Epithelial cell of prostate (primary cell): ENCODE measurements around the gene ECM2.
A peak's percentile ranks its signal among the peaks of the same experiment; 100 is the strongest.
"Not testable (repeated sequence)": the region's sequence is repeated elsewhere in the genome, so short reads cannot be mapped to it uniquely, and the experiment has no call there.

ENCODE experiments used
- DNase-seq: peaks from one replicate; pipeline ENCODE4 v3.0.0-alpha.2; 2011; ENCODE audit warnings: low read depth, low spot score
- H3K27ac ChIP-seq: fragments of 450-650 bp; 2 replicates; pipeline ENCODE4 v1.5.1; 2017; ENCODE audit warnings: mild to moderate bottlenecking

Gene ECM2

GRCh38 chr9:92535940-92536850 lies at the start of gene ECM2:
ECM2 (minus strand) TSS chr9:92535990; CDS start chr9:92522866, 13,124 bp downstream.
- H3K27ac ChIP-seq = no peak within 1 kb of the TSS
- no peak for DNase-seq

DNA sequence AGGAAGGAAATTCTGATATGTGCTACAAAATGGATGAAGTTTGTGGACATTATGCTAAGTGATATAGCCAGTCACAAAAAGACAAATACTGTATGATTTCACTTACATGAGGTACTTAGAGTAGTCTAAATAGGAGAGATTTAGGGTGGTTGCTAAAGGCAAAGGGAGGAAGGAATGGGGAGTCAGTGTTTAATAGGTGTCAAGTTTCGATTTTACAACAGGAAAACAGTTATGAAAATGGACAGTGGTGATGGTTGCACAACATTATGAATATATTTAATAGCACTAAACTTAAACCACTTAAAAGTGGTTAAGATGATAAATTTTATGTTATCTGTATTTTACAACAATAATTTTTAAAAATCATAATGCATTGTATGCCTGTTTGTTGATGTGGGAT lies 40.4 kb upstream of the ECM2 start:
- no peak overlapping the region for H3K27ac ChIP-seq
- DNase-seq = no peak

DNA sequence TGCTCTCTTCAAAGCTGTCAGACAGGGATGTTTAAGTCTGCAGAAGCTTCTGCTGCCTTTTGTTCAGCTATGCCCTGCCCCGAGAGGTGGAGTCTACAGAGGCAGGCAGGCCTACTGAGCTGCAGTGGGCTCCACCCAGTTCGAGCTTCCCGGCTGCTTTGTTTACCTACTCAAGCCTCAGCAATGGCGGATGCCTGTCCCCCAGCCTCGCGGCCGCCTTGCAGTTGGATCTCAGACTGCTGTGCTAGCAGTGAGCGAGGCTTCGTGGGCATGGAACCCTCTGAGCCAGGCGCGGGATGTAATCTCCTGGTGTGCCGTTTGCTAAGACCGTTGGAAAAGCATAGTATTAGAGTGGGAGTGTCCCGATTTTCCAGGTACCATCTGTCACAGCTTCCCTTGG lies 37.8 kb upstream of the ECM2 start:
- H3K27ac ChIP-seq = not testable (repeated sequence)

DNA sequence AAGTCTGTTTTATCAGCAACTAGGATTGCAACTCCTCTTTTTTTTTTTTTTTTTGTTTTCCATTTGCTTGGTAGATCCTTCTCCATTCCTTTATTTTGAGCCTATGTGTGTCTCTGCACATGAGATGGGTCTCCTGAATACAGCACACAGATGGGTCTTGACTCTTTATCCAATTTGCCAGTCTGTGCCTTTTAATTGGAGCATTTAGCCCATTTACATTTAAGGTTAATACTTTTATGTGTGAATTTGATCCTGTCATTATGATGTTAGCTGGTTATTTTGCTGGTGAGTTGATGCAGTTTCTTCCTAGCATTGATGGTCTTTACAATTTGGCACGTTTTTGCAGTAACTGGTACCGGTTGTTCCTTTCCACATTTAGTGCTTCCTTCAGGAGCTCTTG lies 36.1 kb upstream of the ECM2 start:
- not testable (repeated sequence) for DNase-seq, H3K27ac ChIP-seq

More for the DNA sequence above, 37.8 kb upstream of the ECM2 start:
- not testable (repeated sequence) for DNase-seq

DNA sequence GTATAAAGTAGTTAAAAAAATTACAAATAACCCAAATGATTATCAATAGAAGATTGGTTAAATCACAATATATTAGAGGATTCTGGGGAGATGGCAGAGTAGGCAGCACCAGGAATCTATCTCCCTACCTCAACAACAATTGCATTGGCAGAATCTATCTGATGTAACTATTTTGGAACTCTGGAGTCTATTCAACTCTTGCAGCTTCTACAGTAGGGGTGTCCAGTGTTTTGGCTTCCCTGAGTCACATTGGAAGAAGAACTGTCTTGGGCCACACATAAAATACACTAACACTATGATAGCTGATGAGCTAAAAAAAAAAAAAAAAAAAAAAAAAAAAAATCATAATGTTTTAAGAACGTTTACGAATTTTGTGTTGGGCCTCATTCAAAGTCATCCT lies 29.2 kb upstream of the ECM2 start:
- no peak overlapping the region for H3K27ac ChIP-seq
- no peak for DNase-seq

DNA sequence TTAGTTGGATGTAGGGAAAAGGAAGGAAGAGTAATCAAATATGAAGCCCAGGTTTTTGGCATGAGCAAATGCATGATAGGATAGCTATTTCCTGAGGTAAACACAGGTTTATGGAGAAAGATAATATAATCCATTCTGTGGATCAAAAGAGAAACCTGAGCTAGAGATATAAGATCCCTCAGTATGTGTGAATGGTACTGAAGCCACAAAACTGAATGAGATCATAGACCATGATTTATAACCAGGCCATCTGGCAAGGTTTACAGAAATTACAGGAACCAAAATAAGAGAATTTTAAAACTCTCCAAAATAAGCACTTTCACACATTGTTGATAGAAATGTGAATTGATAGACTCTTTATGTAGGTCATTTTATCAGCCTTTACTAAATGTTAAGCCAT lies 28.7 kb upstream of the ECM2 start:
- H3K27ac ChIP-seq = no peak overlapping the region
- no peak for DNase-seq

- H3K27ac ChIP-seq = no peak overlapping the region
Measured at GRCh38 chr9:92563116-92564100, 27.6 kb upstream of the ECM2 start.

GRCh38 chr9:92562461-92562967 lies 26.7 kb upstream of the ECM2 start:
- H3K27ac ChIP-seq = no peak overlapping the region
- no peak for DNase-seq

More at GRCh38 chr9:92563116-92564100, 27.6 kb upstream of the ECM2 start:
- no peak for DNase-seq

- peak; percentile 20 for DNase-seq
- H3K27ac ChIP-seq = no peak overlapping the region
Measured at GRCh38 chr9:92561374-92562330, 25.9 kb upstream of the ECM2 start.

DNA sequence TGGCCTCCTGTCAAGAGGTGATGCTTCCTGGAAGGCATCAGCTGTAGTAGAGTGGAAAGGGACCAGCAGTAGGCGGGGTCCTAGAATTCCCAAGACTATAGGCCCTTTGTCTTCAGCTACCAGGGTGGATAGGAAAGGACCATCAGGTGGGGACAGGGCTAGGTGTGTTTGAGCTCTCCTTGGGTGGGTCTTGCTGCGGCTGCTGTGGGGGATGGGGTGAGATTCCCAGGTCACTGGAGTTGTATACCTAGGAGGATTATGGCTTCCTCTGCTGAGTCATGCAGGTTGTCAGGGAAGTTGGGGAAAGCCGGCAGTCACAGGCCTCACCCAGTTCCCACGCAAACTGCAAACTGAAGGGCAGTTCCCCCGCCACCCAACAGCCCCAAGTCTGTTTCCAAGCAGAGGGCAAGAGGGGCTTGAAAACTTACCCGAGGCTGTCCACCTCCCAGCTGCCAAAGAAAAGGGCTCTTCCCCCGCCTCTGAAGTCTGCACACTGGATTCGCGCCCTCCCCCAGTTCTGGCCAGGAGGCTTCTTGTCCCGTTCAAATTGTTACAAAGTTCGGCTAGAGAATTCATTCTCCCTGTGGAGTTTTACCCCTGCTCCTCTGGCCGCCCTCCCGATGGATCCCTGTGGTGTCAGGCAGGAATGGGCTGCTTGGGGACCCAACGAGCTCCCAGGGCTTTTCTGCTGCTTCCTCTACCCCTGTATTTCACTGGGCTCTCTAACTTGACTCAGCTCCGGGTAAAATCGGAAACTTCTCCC lies 23.0 kb upstream of the ECM2 start:
- no peak for DNase-seq
- H3K27ac ChIP-seq = no peak overlapping the region

- no peak overlapping the region for H3K27ac ChIP-seq
- no peak for DNase-seq
Measured at GRCh38 chr9:92550765-92551164, 15.0 kb upstream of the ECM2 start.

- no peak overlapping the region for H3K27ac ChIP-seq
- no peak for DNase-seq
Measured at GRCh38 chr9:92547356-92547755, 11.6 kb upstream of the ECM2 start.

DNA sequence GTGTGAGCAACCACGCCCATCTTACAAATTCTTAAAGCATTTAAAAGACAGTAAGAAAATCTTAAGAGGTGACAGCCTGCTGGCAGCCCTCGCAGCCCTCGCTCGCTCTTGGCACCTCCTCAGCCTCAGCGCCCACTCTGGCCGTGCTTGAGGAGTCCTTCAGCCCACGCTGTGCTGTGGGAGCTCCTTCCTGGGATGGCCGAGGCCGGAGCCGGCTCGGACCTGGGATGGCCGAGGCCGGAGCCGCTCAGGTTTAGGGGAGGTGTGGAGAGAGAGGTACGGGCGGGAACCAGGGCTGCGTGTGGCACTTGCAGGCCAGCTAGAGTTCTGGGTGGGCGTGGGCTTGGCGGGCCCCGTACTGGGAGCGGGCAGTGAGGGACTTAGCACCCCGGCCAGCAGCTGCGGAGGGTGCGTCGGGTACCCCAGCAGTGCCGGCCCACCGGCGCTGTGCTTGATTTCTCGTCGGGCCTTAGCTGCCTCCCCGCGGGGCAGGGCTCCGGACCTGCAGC lies 9.3 kb upstream of the ECM2 start:
- DNase-seq = no peak
- H3K27ac ChIP-seq = no peak overlapping the region

- no peak for DNase-seq
- no peak overlapping the region for H3K27ac ChIP-seq
Measured at GRCh38 chr9:92543972-92544371, 8.2 kb upstream of the ECM2 start.

GRCh38 chr9:92538541-92538940 lies 2.8 kb upstream of the ECM2 start:
- no peak overlapping the region for H3K27ac ChIP-seq
- no peak for DNase-seq

DNA sequence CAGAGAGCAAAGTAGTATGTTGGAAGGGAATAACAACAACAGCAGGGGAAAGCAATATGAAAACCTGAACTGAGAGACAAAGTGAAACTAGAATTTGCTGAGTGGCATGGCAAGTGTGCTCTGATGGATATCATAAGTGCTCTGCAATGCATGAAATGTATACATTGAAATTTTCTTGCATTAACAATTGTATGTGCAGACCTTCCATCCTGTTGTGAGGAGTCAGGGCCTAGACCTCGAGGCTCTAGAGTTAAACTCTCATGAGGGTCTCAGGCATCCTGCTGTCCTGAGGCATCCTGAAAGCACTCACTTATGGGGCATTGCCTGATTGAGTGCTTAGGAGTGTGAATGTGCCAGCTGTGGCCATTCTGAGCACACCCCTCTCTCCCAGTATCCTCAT lies 1.1 kb downstream of the ECM2 start:
- no peak for DNase-seq
- H3K27ac ChIP-seq = no peak overlapping the region

DNA sequence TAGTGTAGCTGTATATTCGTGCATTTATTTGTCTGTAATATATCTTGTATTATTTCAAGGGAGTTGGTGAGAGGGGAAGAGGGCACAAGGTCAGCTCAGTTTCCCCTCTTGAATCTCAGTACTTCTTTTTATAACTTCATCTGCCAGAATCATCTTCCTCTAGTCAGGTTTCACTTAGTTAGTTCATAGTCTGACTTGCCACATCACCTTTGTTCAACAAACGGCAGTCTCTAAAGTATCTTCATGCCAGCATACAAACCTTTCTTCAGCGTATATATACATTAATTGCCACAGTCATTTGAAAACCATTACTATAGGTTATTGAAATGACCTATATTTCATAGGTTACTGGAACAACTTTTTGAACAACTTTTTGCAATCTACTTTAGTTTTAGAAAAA lies 1.6 kb downstream of the ECM2 start:
- no peak for DNase-seq
- H3K27ac ChIP-seq = no peak overlapping the region

- no peak overlapping the region for H3K27ac ChIP-seq
Measured at GRCh38 chr9:92530893-92531292, 4.9 kb downstream of the ECM2 start.

GRCh38 chr9:92529124-92529523 lies 6.7 kb downstream of the ECM2 start:
- no peak overlapping the region for H3K27ac ChIP-seq
- no peak for DNase-seq

More at GRCh38 chr9:92530893-92531292, 4.9 kb downstream of the ECM2 start:
- DNase-seq = no peak
